GM12865 (cell line): Measurements from ENCODE around the gene GABBR2.

Experiments used
- DNase-seq: peaks from one replicate; pipeline ENCODE4 v3.0.0; 2010; ENCODE audit warnings: low read depth
- H3K4me3 ChIP-seq: 2 replicates; pipeline ENCODE4 v1.5.1; 2011; ENCODE audit warnings: mild to moderate bottlenecking, low read depth, low read length, control low read depth
- CTCF ChIP-seq: IDR thresholded peaks from 2 replicates; pipeline ENCODE4 v1.5.1; 2011; ENCODE audit warnings: low read length, control low read depth, low read depth, inconsistent platforms; ENCODE audit not compliant: insufficient read depth; ENCODE audit errors: missing control alignments

GABBR2 gene

GRCh38 chr9:98700801-98701200, 7.9 kb downstream of the GABBR2 start:
- DNase-seq, result no peak
- TF ChIP-seq CTCF, result no peak
- H3K4me3 ChIP-seq, result no peak overlapping the region

GRCh38 chr9:98698856-98699255, 9.9 kb downstream of the GABBR2 start:
- no peak overlapping the region for H3K4me3 ChIP-seq
- TF ChIP-seq CTCF, result no peak
- DNase-seq, result no peak

- H3K4me3 ChIP-seq, result no peak overlapping the region
- DNase-seq, result no peak
- TF ChIP-seq CTCF, result no peak
These were observed 13.8 kb downstream of the GABBR2 start for GRCh38 chr9:98694943-98695342.

GRCh38 chr9:98692392-98692791, 16.3 kb downstream of the GABBR2 start:
- H3K4me3 ChIP-seq, result no peak overlapping the region
- no peak for DNase-seq
- no peak for TF ChIP-seq CTCF

- H3K4me3 ChIP-seq, result no peak overlapping the region
- DNase-seq, result no peak
- no peak for TF ChIP-seq CTCF
These were observed 16.8 kb downstream of the GABBR2 start for GRCh38 chr9:98691890-98692289.

- no peak overlapping the region for H3K4me3 ChIP-seq
- no peak for DNase-seq
- no peak for TF ChIP-seq CTCF
These were observed 18.0 kb downstream of the GABBR2 start for GRCh38 chr9:98690686-98691085.

GRCh38 chr9:98688710-98689495, 19.8 kb downstream of the GABBR2 start:
- no peak overlapping the region for H3K4me3 ChIP-seq
- DNase-seq, result no peak
- TF ChIP-seq CTCF, result no peak
